GM19328 (cell line): Measurements from ENCODE around the gene ATP6V0E1.

ENCODE experiments used
- ATAC-seq: cut with Tn5 transposase; IDR thresholded peaks from one replicate; pipeline ENCODE4 v1.9.1; 2021; ENCODE audit warnings: mild to moderate bottlenecking, moderate library complexity; ENCODE audit not compliant: unreplicated experiment

The ATP6V0E1 gene

GRCh38 chr5:172983542-172984243 is at the start of gene ATP6V0E1:
Gene ATP6V0E1 (plus strand): TSS chr5:172983771. CDS start chr5:172983861, 90 bp downstream.
- ATAC-seq, result peak; percentile 76

- ATAC-seq, result no peak
These were observed 48.5 kb upstream of the ATP6V0E1 start for GRCh38 chr5:172935096-172935495.

- no peak for ATAC-seq
These were observed 47.2 kb upstream of the ATP6V0E1 start for GRCh38 chr5:172936401-172936800.

GRCh38 chr5:172939071-172939470 is 44.5 kb upstream of the ATP6V0E1 start:
- ATAC-seq, result no peak

- no peak for ATAC-seq
These were observed 43.8 kb upstream of the ATP6V0E1 start for GRCh38 chr5:172939611-172940267.

GRCh38 chr5:172940268-172941066 is 43.1 kb upstream of the ATP6V0E1 start:
- ATAC-seq, result no peak

- ATAC-seq, result no peak
These were observed 42.5 kb upstream of the ATP6V0E1 start for GRCh38 chr5:172941067-172941516.

GRCh38 chr5:172942556-172942955 is 41.0 kb upstream of the ATP6V0E1 start:
- no peak for ATAC-seq

- ATAC-seq, result no peak
These were observed 40.2 kb upstream of the ATP6V0E1 start for GRCh38 chr5:172943283-172943841.

- ATAC-seq, result no peak
These were observed 39.7 kb upstream of the ATP6V0E1 start for GRCh38 chr5:172943906-172944305.

- no peak for ATAC-seq
These were observed 38.8 kb upstream of the ATP6V0E1 start for GRCh38 chr5:172944741-172945140.

- ATAC-seq, result no peak
These were observed 38.4 kb upstream of the ATP6V0E1 start for GRCh38 chr5:172945151-172945550.

- ATAC-seq, result no peak
These were observed 37.4 kb upstream of the ATP6V0E1 start for GRCh38 chr5:172946146-172946545.

- no peak for ATAC-seq
These were observed 34.1 kb upstream of the ATP6V0E1 start for GRCh38 chr5:172949426-172949825.

- ATAC-seq, result no peak
These were observed 33.2 kb upstream of the ATP6V0E1 start for GRCh38 chr5:172950176-172950965.

GRCh38 chr5:172951371-172952033 is 32.1 kb upstream of the ATP6V0E1 start:
- no peak for ATAC-seq

- no peak for ATAC-seq
These were observed 31.5 kb upstream of the ATP6V0E1 start for GRCh38 chr5:172952034-172952511.

GRCh38 chr5:172953776-172954675 is 29.5 kb upstream of the ATP6V0E1 start:
- ATAC-seq, result no peak

- ATAC-seq, result no peak
These were observed 28.8 kb upstream of the ATP6V0E1 start for GRCh38 chr5:172954751-172955159.
